ENCODE results near the gene TANC1.

The TANC1 gene

GRCh38 chr2:158969715-158970240 is 1.3 kb downstream of the TANC1 start:
- peak overlapping the region; percentile 82 for H3K4me3 Mint-ChIP-seq
- H3K27ac Mint-ChIP-seq, result no peak overlapping the region
- no peaks in the 10 kb centered on the region for H3K36me3 Mint-ChIP-seq (ENCODE audit: low read depth)
- H3K27me3 Mint-ChIP-seq (ENCODE audit: low read depth), result peaks cover 72% of the 10 kb centered on the region
- H3K9me3 Mint-ChIP-seq, result no peaks in the 10 kb centered on the region
- H3K4me1 Mint-ChIP-seq (ENCODE audit: low read depth), result peaks cover 11% of the 10 kb centered on the region

GRCh38 chr2:158970241-158970751 is 1.9 kb downstream of the TANC1 start:
- Mint-ChIP-seq H3K36me3 (ENCODE audit: low read depth) (no peaks in the 10 kb centered on the region), H3K27ac (no peak overlapping the region), H3K9me3 (no peaks in the 10 kb centered on the region), H3K4me1 (ENCODE audit: low read depth) (peaks cover 11% of the 10 kb centered on the region), H3K27me3 (ENCODE audit: low read depth) (peaks cover 72% of the 10 kb centered on the region), H3K4me3 (peak overlapping the region; percentile 82)

GRCh38 chr2:158973116-158973956 is 4.9 kb downstream of the TANC1 start:
- H3K4me3 Mint-ChIP-seq, result no peak overlapping the region
- H3K36me3 Mint-ChIP-seq (ENCODE audit: low read depth), result no peaks in the 10 kb centered on the region
- no peaks in the 10 kb centered on the region for H3K9me3 Mint-ChIP-seq
- peaks cover 49% of the 10 kb centered on the region for H3K27me3 Mint-ChIP-seq (ENCODE audit: low read depth)
- peaks cover 9% of the 10 kb centered on the region for H3K4me1 Mint-ChIP-seq (ENCODE audit: low read depth)
- no peak overlapping the region for H3K27ac Mint-ChIP-seq

- Mint-ChIP-seq H3K9me3 (no peaks in the 10 kb centered on the region), H3K4me1 (ENCODE audit: low read depth) (no peaks in the 10 kb centered on the region), H3K36me3 (ENCODE audit: low read depth) (no peaks in the 10 kb centered on the region), H3K27me3 (ENCODE audit: low read depth) (peaks cover 39% of the 10 kb centered on the region), H3K27ac (no peak overlapping the region), H3K4me3 (no peak overlapping the region)
Observed at GRCh38 chr2:158975271-158975921, 7.0 kb downstream of the TANC1 start.

GRCh38 chr2:158979772-158980171 is 11.3 kb downstream of the TANC1 start:
- H3K27ac Mint-ChIP-seq, result no peak overlapping the region
- no peaks in the 10 kb centered on the region for H3K9me3 Mint-ChIP-seq
- H3K36me3 Mint-ChIP-seq (ENCODE audit: low read depth), result no peaks in the 10 kb centered on the region
- H3K4me3 Mint-ChIP-seq, result no peak overlapping the region
- H3K4me1 Mint-ChIP-seq (ENCODE audit: low read depth), result no peaks in the 10 kb centered on the region
- peaks cover 11% of the 10 kb centered on the region for H3K27me3 Mint-ChIP-seq (ENCODE audit: low read depth)

GRCh38 chr2:158984604-158985135 is 16.2 kb downstream of the TANC1 start:
- H3K27me3 Mint-ChIP-seq (ENCODE audit: low read depth), result peaks cover 3% of the 10 kb centered on the region
- no peak overlapping the region for H3K27ac Mint-ChIP-seq
- no peak overlapping the region for H3K4me3 Mint-ChIP-seq
- no peaks in the 10 kb centered on the region for H3K4me1 Mint-ChIP-seq (ENCODE audit: low read depth)
- H3K9me3 Mint-ChIP-seq, result no peaks in the 10 kb centered on the region
- H3K36me3 Mint-ChIP-seq (ENCODE audit: low read depth), result no peaks in the 10 kb centered on the region

GRCh38 chr2:158988501-158988900 is 20.1 kb downstream of the TANC1 start:
- Mint-ChIP-seq H3K9me3 (no peaks in the 10 kb centered on the region), H3K4me1 (ENCODE audit: low read depth) (no peaks in the 10 kb centered on the region), H3K4me3 (no peak overlapping the region), H3K27me3 (ENCODE audit: low read depth) (peaks cover 3% of the 10 kb centered on the region), H3K36me3 (ENCODE audit: low read depth) (no peaks in the 10 kb centered on the region), H3K27ac (no peak overlapping the region)

- Mint-ChIP-seq H3K4me1 (ENCODE audit: low read depth) (no peaks in the 10 kb centered on the region), H3K27me3 (ENCODE audit: low read depth) (peaks cover 3% of the 10 kb centered on the region), H3K9me3 (no peaks in the 10 kb centered on the region), H3K36me3 (ENCODE audit: low read depth) (no peaks in the 10 kb centered on the region), H3K4me3 (no peak overlapping the region), H3K27ac (no peak overlapping the region)
Observed at GRCh38 chr2:158989165-158989564, 20.7 kb downstream of the TANC1 start.

GRCh38 chr2:158990397-158991214 is 22.2 kb downstream of the TANC1 start:
- H3K36me3 Mint-ChIP-seq (ENCODE audit: low read depth), result no peaks in the 10 kb centered on the region
- H3K4me1 Mint-ChIP-seq (ENCODE audit: low read depth), result no peaks in the 10 kb centered on the region
- no peaks in the 10 kb centered on the region for H3K9me3 Mint-ChIP-seq
- H3K27ac Mint-ChIP-seq, result no peak overlapping the region
- H3K27me3 Mint-ChIP-seq (ENCODE audit: low read depth), result no peaks in the 10 kb centered on the region
- H3K4me3 Mint-ChIP-seq, result no peak overlapping the region

GRCh38 chr2:158993030-158993429 is 24.6 kb downstream of the TANC1 start:
- H3K9me3 Mint-ChIP-seq, result no peaks in the 10 kb centered on the region
- no peaks in the 10 kb centered on the region for H3K36me3 Mint-ChIP-seq (ENCODE audit: low read depth)
- no peaks in the 10 kb centered on the region for H3K4me1 Mint-ChIP-seq (ENCODE audit: low read depth)
- no peak overlapping the region for H3K27ac Mint-ChIP-seq
- H3K27me3 Mint-ChIP-seq (ENCODE audit: low read depth), result no peaks in the 10 kb centered on the region
- H3K4me3 Mint-ChIP-seq, result no peak overlapping the region

GRCh38 chr2:158993721-158994587 is 25.5 kb downstream of the TANC1 start:
- Mint-ChIP-seq H3K4me1 (ENCODE audit: low read depth) (no peaks in the 10 kb centered on the region), H3K27ac (no peak overlapping the region), H3K36me3 (ENCODE audit: low read depth) (no peaks in the 10 kb centered on the region), H3K4me3 (no peak overlapping the region), H3K9me3 (no peaks in the 10 kb centered on the region), H3K27me3 (ENCODE audit: low read depth) (no peaks in the 10 kb centered on the region)

- no peak overlapping the region for H3K4me3 Mint-ChIP-seq
- H3K4me1 Mint-ChIP-seq (ENCODE audit: low read depth), result peaks cover 3% of the 10 kb centered on the region
- no peaks in the 10 kb centered on the region for H3K9me3 Mint-ChIP-seq
- H3K27me3 Mint-ChIP-seq (ENCODE audit: low read depth), result no peaks in the 10 kb centered on the region
- H3K27ac Mint-ChIP-seq, result no peak overlapping the region
- H3K36me3 Mint-ChIP-seq (ENCODE audit: low read depth), result no peaks in the 10 kb centered on the region
Observed at GRCh38 chr2:158994920-158995676, 26.7 kb downstream of the TANC1 start.

GRCh38 chr2:158995677-158996049 is 27.2 kb downstream of the TANC1 start:
- Mint-ChIP-seq H3K27me3 (ENCODE audit: low read depth) (no peaks in the 10 kb centered on the region), H3K4me3 (no peak overlapping the region), H3K36me3 (ENCODE audit: low read depth) (no peaks in the 10 kb centered on the region), H3K27ac (no peak overlapping the region), H3K4me1 (ENCODE audit: low read depth) (peaks cover 3% of the 10 kb centered on the region), H3K9me3 (no peaks in the 10 kb centered on the region)

All from T-helper 1 cell treated with Interleukin-12 subunit alpha and Interleukin-12 subunit beta and Interleukin-4 antibody, amounts not matched to agents 30 μg/mL and 1 μg/mL, for 36 hours (primary cell).